ENCODE data around the gene RALGPS1.

RALGPS1 gene

DNA sequence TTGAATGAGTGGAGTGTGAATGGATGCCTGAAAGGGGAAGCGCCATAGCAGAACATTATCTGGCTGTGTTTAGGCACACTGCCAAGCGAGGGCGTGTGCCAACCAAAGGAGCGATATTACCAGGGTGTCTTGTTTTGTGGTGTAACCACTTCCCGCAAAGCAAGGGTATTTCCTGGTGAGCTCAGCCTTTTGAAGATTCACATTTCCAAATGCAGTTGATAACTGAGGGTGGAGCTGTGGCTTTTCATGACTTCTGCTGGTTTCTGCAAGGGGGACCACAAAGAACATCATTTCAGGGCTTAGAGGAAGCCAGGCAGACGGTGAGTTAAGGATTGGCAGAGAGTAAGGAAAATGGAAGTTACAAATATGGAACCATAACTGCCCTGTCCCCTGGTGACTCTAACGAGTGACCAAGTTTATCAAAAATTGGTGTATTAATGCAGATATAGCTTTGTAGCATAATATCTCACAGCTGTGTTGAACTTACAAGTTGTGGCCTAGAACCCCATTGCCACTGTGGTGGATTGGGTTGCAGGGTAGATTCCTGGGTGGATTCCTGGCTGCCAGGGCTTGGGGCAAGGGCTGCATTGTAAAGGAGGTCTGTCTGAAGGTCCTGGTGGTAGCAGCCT is 71.4 kb downstream of the RALGPS1 start:
- Histone ChIP-seq H3K36me3 (ENCODE audit: control insufficient read depth in 2 of 2, insufficient read depth in 1 of 2, low read length in 2 of 2) (peaks cover 0 to 3% of the 10 kb centered on the region in 2 experiments; a peak in 1 of 3 replicates), H3K9me3 (ENCODE audit: control insufficient read depth, insufficient read depth, low read depth, low read length) (no peaks in the 10 kb centered on the region), H3K4me1 (ENCODE audit: control insufficient read depth, insufficient read depth, low read length) (no peaks in the 10 kb centered on the region), H3K27ac (ENCODE audit: extremely low read depth, low read depth, low read length) (no peak overlapping the region), H3K4me3 (ENCODE audit: low read depth, low read length) (no peak overlapping the region)
- TF ChIP-seq, protein P1, sequence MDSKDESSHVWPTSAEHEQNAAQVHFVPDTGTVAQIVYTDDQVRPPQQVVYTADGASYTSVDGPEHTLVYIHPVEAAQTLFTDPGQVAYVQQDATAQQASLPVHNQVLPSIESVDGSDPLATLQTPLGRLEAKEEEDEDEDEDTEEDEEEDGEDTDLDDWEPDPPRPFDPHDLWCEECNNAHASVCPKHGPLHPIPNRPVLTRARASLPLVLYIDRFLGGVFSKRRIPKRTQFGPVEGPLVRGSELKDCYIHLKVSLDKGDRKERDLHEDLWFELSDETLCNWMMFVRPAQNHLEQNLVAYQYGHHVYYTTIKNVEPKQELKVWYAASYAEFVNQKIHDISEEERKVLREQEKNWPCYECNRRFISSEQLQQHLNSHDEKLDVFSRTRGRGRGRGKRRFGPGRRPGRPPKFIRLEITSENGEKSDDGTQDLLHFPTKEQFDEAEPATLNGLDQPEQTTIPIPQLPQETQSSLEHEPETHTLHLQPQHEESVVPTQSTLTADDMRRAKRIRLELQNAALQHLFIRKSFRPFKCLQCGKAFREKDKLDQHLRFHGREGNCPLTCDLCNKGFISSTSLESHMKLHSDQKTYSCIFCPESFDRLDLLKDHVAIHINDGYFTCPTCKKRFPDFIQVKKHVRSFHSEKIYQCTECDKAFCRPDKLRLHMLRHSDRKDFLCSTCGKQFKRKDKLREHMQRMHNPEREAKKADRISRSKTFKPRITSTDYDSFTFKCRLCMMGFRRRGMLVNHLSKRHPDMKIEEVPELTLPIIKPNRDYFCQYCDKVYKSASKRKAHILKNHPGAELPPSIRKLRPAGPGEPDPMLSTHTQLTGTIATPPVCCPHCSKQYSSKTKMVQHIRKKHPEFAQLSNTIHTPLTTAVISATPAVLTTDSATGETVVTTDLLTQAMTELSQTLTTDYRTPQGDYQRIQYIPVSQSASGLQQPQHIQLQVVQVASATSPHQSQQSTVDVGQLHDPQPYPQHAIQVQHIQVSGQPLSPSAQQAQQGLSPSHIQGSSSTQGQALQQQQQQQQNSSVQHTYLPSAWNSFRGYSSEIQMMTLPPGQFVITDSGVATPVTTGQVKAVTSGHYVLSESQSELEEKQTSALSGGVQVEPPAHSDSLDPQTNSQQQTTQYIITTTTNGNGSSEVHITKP (tag by site-specific recombination; IDR thresholded peaks at IDR 0.05), result no peak
- TF ChIP-seq ZFP3 (tag by site-specific recombination; IDR thresholded peaks at IDR 0.05; ENCODE audit: low read depth) (no peak), KLF1 (tag by site-specific recombination; IDR thresholded peaks at IDR 0.05) (peak; percentile 60), ATF2 (tag by site-specific recombination; IDR thresholded peaks at IDR 0.05; ENCODE audit: low read depth) (no peak), ZNF488 (tag by site-specific recombination; IDR thresholded peaks at IDR 0.05) (no peak), ZNF157 (tag by site-specific recombination; IDR thresholded peaks at IDR 0.05) (no peak), ZNF266 (tag by site-specific recombination; IDR thresholded peaks at IDR 0.05; ENCODE audit: low read depth) (no peak), ZNF624 (tag by site-specific recombination; IDR thresholded peaks at IDR 0.05) (no peak), ZNF830 (tag by site-specific recombination; IDR thresholded peaks at IDR 0.05; ENCODE audit: low read depth) (no peak)
- POLR2A ChIA-PET, result interaction anchor here (0.6 to 1.1 kb wide), 2 partner anchors 71 to 196 kb away, joined by 3 to 4 read pairs; partner anchors contain the start of gene RALGPS1
- CTCF ChIA-PET, result interaction anchor here (0.6 to 1.8 kb wide), 7 partner anchors 21 to 237 kb away, joined by 3 to 9 read pairs (median 3); no protein-coding TSS in a partner anchor

DNA sequence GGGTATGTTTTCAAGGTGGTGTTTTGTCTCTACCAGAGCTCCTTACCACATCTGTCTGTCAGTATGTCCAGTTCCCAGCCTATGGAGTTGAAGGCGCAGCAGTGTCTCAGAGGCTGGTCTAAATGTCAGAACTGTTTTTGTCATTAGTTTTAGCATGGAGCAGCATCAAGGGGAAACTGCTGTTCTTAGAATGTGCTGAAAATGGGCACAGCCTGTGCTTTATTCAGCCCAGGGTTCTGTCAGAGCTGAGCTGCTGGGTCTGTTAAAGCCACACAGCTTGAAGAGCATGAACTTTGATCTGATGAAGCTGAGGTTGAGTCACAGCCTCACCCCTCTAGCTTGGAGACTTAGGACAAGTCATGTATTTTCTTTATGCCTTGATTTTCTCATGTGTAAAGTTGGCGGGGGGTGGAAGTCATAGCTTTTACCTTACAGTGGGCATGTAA is 71.9 kb downstream of the RALGPS1 start:
- POLR2A ChIA-PET, result interaction anchor here (0.6 to 1.1 kb wide), 2 partner anchors 72 to 195 kb away, joined by 3 to 4 read pairs; partner anchors contain the start of gene RALGPS1
- no peaks in the 10 kb centered on the region for H3K4me1 ChIP-seq (ENCODE audit: control insufficient read depth, insufficient read depth, low read length)
- TF ChIP-seq ZNF146 (tag by site-specific recombination; IDR thresholded peaks at IDR 0.05) (no peak), ZNF514 (tag by site-specific recombination; IDR thresholded peaks at IDR 0.05) (no peak), ZNF660 (tag by site-specific recombination; IDR thresholded peaks at IDR 0.05) (no peak), SCRT1 (tag by site-specific recombination; IDR thresholded peaks at IDR 0.05; ENCODE audit: borderline replicate concordance) (no peak), MEIS1 (CRISPR knock-in tag; IDR thresholded peaks at IDR 0.05; ENCODE audit: borderline replicate concordance) (no peak), ZNF521 (tag by site-specific recombination; IDR thresholded peaks at IDR 0.05) (no peak), GFI1B (tag by site-specific recombination; IDR thresholded peaks at IDR 0.05) (no peak), IKZF3 (tag by site-specific recombination; IDR thresholded peaks at IDR 0.05) (no peak), ZNF76 (tag by site-specific recombination; IDR thresholded peaks at IDR 0.05; ENCODE audit: borderline replicate concordance, low read depth) (no peak), ZNF394 (tag by site-specific recombination; IDR thresholded peaks at IDR 0.05; ENCODE audit: borderline replicate concordance) (no peak), KLF8 (tag by site-specific recombination; IDR thresholded peaks at IDR 0.05) (no peak)
- no peak overlapping the region for H3K4me3 ChIP-seq (ENCODE audit: low read depth, low read length)
- CTCF ChIA-PET, result interaction anchor here (0.6 to 1.8 kb wide), 6 partner anchors 22 to 236 kb away, joined by 3 to 9 read pairs (median 3); no protein-coding TSS in a partner anchor
- no peak overlapping the region for H3K27ac ChIP-seq (ENCODE audit: extremely low read depth, low read depth, low read length)
- H3K36me3 ChIP-seq (ENCODE audit: control insufficient read depth in 2 of 2, insufficient read depth in 1 of 2, low read length in 2 of 2), result peaks cover 0 to 3% of the 10 kb centered on the region in 2 experiments; a peak in 1 of 3 replicates
- H3K9me3 ChIP-seq (ENCODE audit: control insufficient read depth, insufficient read depth, low read depth, low read length), result no peaks in the 10 kb centered on the region
